ENCODE data around the gene ACTL10.
"Not testable (repeated sequence)": the region's sequence is repeated elsewhere in the genome, so short reads cannot be mapped to it uniquely, and the experiment has no call there.

The ACTL10 gene

DNA sequence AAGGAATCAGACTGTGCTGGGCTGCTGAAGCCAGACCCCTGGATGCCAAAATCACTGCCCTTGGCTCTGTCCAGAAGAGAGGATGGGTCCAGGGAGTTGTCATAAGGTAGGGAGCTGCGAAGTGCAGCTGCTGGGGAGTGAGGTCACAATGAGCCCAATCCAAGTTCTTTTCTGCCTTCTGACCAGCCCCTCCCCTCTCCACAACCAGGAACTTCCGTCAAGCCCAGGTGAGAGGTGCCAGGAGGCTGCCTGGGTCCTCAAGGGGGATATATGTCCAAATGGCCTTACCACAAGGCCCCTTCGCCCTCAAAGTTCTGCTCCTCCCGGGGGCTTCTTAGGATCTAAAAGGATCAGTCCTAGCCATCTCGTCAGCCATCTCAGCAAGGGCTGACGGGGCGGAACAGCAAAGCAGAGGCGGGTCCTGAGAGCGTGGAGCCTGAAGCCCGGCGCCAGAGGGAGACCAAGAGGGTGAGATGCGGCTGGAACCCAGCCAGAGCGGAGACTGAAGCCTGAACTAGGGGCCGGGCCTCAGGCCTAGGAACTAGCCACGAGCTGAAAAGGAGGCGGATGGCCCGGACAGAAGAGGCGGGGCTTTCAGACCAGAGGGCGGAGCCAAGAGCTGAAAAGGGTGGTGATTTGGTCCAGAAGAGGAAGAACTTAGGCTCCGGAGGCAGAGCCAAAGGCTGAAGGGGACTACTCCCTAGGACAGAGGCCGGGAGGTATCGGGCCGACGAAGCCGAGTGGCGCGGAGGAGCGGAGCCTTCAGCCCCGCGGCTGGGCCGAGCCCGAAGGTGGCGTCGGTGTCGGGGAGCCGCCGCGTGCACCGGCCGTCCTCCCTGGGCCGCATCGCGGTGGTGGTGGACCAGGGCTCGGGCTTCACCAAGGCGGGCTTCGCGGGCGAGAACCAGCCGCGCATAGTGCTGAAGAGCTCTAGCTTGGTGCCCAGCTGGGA, at the start of gene ACTL10:
ACTL10 (plus strand) TSS at position 651 of the 952 bp plus-strand sequence. CDS start 555 bp downstream, outside the sequence.
- FAIRE-seq = no peak
- no peak for TF ChIP-seq POLR2A (IDR thresholded peaks at IDR 0.05; ENCODE audit: low read depth, low read length)
- DNase-seq (ENCODE audit: insufficient read length, low spot score) = no peak

DNA sequence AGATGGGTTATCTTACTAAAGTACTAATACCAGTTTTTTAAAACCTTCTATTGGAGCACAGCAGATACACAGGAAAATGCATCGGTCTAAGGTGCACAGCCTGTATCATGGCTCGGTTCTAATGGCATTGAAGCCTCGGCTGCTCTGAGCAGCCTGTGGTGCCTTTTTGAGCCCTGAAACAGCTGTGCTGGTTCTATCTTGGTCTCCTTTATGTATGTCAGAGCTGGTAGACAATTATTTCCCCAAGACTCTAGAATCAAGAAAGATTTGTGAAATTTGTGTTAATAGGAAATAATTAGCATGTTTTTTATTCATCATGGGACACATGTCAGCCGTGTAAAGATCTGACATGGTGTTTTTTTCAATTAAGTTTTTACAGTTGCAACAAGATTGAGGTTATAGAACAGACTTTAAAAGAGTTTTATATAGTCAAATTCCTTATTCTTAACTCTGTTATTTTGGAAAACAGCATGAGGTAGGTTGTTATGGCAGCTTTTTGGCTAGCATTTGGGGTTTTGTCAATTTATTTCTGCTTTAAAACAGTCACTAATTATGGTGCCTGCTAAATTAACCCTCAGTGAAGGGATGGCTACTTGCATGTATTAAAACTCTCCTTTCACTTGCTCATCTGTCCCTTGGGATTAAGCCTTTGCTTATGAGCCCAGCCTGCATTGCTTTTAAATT, 44.9 kb upstream of the ACTL10 start:
- TF ChIP-seq POLR2A (IDR thresholded peaks at IDR 0.05; ENCODE audit: low read depth, low read length) = no peak
- DNase-seq (ENCODE audit: insufficient read length, low spot score) (no peak), FAIRE-seq (no peak)

DNA sequence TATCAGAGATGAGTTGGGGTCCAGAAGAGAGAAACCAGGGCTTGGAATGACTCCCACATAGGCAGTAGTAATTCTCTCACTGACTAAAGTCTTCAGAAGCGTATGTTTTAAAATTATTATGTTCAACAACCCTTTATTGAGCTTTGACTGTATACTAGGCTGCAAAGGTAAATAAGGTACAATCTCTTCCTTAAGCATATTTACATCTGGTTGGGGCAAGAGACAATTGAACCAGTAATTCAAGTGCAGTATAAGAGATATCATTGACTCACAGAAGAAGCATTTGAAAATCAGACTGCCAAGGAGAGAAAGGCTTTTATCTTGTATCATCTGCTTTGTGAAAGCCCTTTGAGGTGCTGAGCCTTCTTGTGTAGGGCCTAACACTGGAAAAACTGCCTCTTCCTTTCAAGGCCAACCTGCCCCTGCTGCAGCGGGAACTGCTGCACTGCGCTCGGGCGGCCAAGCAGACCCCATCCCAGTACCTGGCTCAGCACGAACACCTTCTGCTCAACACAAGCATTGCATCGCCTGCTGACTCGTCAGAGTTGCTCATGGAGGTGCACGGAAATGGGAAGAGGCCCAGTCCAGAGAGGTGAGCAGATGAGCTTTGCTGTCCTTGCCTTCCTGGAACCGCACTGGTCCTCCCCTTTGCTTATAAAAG, 43.9 kb upstream of the ACTL10 start:
- no peak for DNase-seq (ENCODE audit: insufficient read length, low spot score)
- no peak for TF ChIP-seq POLR2A (IDR thresholded peaks at IDR 0.05; ENCODE audit: low read depth, low read length)
- no peak for FAIRE-seq

DNA sequence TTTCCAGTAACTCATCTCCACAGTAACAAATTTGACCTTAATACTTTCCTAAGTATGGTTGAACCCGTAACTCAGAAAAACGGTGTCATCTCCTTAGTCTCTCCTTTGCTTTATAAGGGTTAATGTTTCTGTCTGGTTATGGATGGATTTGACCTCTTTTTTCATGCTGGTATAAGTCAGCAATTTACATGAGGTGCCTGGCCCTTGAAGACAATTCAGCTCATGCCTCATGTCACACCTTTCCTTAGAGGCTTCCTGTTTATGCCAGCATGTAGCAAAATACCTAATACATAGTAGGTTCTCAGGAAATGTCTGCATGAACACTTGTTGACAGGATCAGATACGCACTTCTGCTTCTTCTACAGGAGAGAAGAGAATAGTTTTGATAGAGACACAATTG, 42.3 kb upstream of the ACTL10 start:
- TF ChIP-seq POLR2A (IDR thresholded peaks at IDR 0.05; ENCODE audit: low read depth, low read length) = no peak
- FAIRE-seq (no peak), DNase-seq (ENCODE audit: insufficient read length, low spot score) (no peak)

DNA sequence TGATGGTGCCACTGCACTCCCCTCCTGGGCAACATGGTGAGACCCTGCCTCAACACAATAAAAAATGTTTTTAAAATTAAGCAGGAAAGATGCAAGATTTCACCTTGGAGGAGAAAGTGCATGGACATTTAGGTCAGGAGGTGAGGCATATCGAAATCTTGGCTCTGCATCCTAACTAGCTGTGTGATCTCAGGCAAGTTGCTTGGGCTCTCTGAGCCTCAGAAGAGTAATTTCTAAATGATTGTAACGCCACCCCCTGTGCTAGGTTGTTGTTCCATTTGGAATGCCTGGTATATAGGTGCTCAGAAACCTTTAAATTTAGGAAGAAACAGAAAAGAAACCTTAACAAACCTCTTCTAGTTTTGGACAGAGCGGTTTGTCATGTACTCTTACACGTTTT, 40.6 kb upstream of the ACTL10 start:
- no peak for TF ChIP-seq POLR2A (IDR thresholded peaks at IDR 0.05; ENCODE audit: low read depth, low read length)
- DNase-seq (ENCODE audit: insufficient read length, low spot score) = no peak
- no peak for FAIRE-seq

DNA sequence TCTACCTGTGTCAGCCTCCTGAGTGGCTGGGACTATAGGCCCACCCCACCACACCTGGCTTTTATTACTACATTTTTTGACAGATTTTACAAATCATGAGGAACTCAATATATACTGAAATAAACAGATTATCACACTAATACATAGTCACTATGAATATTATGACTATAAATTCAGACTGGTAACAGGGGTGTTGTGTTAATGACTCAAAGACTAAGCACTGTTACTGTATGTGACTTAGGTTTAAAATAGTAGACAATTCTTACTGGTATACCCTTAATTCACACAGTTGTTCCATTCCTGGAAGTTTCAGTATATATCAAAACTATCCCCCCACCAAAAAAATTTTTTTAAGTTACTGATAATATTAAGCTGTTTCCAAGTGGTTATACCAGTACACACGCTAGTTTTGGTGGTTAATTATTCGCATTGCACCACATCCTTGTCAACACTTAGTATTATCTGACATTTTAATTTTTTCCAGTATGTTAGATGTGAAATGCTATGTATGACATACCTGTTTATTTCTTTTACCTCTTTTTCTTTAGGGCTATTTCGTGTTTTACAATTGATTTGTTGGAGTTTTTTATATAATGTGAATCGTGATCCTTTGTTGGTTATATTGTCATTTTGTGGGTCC, 39.0 kb upstream of the ACTL10 start:
- no peak for TF ChIP-seq POLR2A (IDR thresholded peaks at IDR 0.05; ENCODE audit: low read depth, low read length)
- FAIRE-seq (no peak), DNase-seq (ENCODE audit: insufficient read length, low spot score) (no peak)

DNA sequence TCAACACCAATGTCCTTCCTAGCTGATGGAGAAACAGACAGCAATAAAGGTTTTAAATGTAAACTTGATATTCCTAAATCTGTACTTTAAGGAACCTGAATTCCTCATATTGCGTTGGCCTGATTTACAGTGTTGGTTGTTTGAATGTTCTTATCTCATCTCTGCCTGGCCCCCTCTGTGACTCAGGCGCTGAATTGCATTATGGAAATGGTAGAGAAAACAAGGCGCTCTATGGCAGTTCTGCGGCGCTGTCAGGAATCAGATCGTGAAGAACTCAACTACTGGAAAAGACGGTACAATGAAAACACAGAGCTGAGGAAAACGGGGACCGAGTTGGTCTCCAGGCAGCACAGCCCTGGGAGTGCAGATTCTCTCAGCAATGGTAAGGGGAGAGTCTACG, 37.2 kb upstream of the ACTL10 start:
- no peak for FAIRE-seq
- TF ChIP-seq POLR2A (IDR thresholded peaks at IDR 0.05; ENCODE audit: low read depth, low read length) = no peak

DNA sequence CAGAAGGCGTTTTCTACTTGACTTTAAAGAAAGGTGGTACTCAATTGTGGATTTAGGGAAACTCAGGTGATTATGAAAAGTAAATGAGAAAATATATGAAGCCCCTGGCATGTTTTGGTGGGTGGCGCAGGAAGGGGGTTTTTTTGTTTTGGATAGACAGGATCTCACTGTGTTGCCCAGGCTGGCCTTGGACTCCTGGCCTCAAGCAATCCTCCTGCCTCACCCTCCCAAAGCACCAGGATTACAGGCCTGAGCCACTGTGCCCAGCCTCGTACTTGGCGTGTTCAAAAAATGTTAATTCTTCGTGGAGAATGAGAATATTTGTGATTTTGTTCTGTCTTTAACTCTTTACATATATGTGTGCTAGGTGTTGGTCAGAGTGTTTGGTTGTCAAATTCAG, 36.8 kb upstream of the ACTL10 start:
- no peak for FAIRE-seq
- TF ChIP-seq POLR2A (IDR thresholded peaks at IDR 0.05; ENCODE audit: low read depth, low read length) = no peak
- DNase-seq (ENCODE audit: insufficient read length, low spot score) = no peak

More for the DNA sequence above, 37.2 kb upstream of the ACTL10 start:
- DNase-seq (ENCODE audit: insufficient read length, low spot score) = no peak

DNA sequence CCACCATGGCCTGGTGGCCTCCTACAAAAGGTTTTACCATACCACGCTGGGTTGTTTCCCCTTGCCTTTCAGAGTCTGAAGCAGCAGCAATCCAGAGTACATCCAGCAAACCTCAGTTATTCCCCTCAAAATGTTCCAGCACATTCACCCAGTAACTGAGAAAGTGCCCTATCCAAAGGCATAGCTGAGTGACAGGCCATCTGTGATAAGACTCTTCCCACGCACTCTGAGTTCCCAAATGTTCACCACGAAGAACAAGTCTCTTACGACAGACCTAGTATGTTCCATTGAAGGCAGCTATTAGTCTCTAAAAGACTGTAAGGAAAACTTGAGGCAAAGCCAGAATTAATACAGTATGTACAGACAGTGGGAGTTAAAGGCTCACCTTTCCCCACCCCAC, 36.2 kb upstream of the ACTL10 start:
- no peak for TF ChIP-seq POLR2A (IDR thresholded peaks at IDR 0.05; ENCODE audit: low read depth, low read length)
- no peak for FAIRE-seq
- DNase-seq (ENCODE audit: insufficient read length, low spot score) = no peak

DNA sequence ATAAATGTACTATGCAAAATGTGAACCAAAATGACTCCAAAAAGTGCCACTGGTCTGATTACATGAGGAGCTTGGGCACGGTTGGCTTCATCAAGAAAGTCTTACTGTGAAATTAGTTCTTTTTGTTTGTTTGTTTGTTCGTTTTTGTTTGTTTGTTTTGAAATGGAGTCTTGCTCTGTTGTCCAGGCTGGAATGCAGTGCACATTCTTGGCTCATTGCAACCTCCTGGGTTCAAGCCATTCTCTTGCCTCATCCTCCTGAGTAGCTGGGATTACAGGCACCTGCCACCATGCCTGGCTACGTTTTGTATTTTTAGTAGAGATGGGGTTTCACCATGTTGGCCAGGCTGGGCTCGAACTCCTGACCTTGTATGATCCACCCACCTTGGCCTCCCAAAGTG, 34.8 kb upstream of the ACTL10 start:
- FAIRE-seq; DNase-seq (ENCODE audit: insufficient read length, low spot score): not testable (repeated sequence)

DNA sequence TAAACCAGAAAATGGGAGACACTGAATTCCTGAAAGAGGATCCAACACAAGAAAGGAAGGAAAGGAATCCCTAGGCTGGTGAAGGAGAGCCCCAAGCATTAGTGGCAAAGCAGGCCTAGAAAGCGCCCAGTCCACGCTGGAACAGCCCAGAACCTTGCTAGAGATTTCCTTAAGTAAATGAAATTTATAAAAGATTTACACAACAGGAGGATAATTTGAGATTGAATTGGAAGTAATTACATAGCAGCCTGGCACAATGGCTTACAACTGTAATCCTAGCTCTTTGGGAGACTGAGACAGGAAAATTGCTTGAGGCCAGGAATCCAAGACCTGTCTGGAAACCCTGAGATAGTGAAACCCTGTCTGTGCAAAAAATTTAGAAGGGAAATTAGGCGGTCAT, 31.4 kb upstream of the ACTL10 start:
- TF ChIP-seq POLR2A (IDR thresholded peaks at IDR 0.05; ENCODE audit: low read depth, low read length) = no peak
- FAIRE-seq (no peak), DNase-seq (ENCODE audit: insufficient read length, low spot score) (no peak)

DNA sequence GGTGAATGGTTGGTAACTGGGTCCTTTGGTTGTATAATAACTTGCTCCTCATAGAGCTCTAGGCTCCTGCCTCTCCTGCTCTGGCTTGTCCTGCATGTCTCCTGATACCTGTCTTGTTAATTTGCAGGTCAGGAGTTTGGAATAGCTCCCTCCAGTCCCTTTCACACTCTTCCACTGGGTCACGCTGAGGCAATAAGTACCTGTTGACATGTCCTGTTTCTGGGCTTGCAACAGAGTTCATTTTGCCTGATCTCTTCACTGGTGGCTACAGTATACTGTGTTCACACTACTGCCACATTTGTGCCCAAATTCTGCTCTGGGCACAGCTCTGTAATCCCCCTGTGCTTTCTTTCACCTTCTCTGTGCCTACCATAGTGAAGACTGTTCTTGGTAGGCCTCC, 30.0 kb upstream of the ACTL10 start:
- TF ChIP-seq POLR2A (IDR thresholded peaks at IDR 0.05; ENCODE audit: low read depth, low read length) = no peak
- DNase-seq (ENCODE audit: insufficient read length, low spot score) (no peak), FAIRE-seq (no peak)

DNA sequence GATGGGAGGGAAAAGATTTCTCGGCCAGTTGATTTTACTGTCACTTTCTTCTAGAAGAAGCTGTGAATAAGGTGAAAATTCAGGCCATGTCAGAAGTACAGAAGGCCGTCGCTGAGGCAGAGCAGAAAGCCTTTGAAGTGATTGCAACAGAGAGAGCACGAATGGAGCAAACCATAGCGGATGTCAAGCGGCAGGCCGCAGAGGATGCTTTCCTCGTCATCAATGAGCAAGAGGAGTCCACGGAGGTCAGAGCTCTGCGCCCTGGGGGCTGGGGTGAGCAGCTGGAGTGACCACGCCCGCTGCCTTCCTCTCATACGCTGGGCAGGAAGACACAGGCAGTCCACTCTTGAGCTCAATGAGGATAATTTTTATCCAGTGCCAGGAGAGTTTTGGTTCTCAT, 26.5 kb upstream of the ACTL10 start:
- DNase-seq (ENCODE audit: insufficient read length, low spot score) = no peak
- no peak for TF ChIP-seq POLR2A (IDR thresholded peaks at IDR 0.05; ENCODE audit: low read depth, low read length)
- FAIRE-seq = no peak
